NCI-H146 treated with DMSO at 0.1 percent for 48 hours (cell line): ENCODE measurements around the gene KCNJ14.

ENCODE experiments used
- DNase-seq: peaks from one replicate; lab custom pipeline; 2025; ENCODE audit not compliant: unreplicated experiment; lab: John Stamatoyannopoulos, UW

Gene KCNJ14

GRCh38 chr19:48502350-48503018, 47.1 kb downstream of the KCNJ14 start:
- DNase-seq, result no peak

GRCh38 chr19:48506138-48506733, 50.9 kb downstream of the KCNJ14 start:
- peak; percentile 27 for DNase-seq

GRCh38 chr19:48507911-48508439, 52.6 kb downstream of the KCNJ14 start:
- DNase-seq, result no peak

- DNase-seq, result no peak
Observed at GRCh38 chr19:48508729-48509411, 53.5 kb downstream of the KCNJ14 start.

- DNase-seq, result no peak
Observed at GRCh38 chr19:48509467-48510194, 54.3 kb downstream of the KCNJ14 start.

GRCh38 chr19:48510421-48511268, 55.3 kb downstream of the KCNJ14 start:
- DNase-seq, result peak; percentile 37

GRCh38 chr19:48511321-48511731, 56.0 kb downstream of the KCNJ14 start:
- DNase-seq, result no peak

GRCh38 chr19:48511800-48512503, 56.6 kb downstream of the KCNJ14 start, which contains the start of gene LMTK3:
TSS of gene LMTK3 (minus strand) at chr19:48511835. CDS start at chr19:48511576, 259 bp downstream.
- DNase-seq, result no peak

- DNase-seq, result no peak
Observed at GRCh38 chr19:48512504-48513288, 57.3 kb downstream of the KCNJ14 start.

- DNase-seq, result peak; percentile 79
Observed at GRCh38 chr19:48513289-48514122, 58.1 kb downstream of the KCNJ14 start.

- DNase-seq, result no peak
Observed at GRCh38 chr19:48514123-48514458, 58.7 kb downstream of the KCNJ14 start.

- DNase-seq, result no peak
Observed at GRCh38 chr19:48516536-48516935, 61.2 kb downstream of the KCNJ14 start.
